Tracheal epithelial cell (primary cell): ENCODE data around the gene COL16A1. TPM values are rescaled to one million over a fixed set of nuclear protein-coding genes. Genes with fewer than 3 reads are reported as not detected.

Experiments
- total RNA-seq: library from RNA; depleted of rRNA; stranded (reverse); fragments of >200 nt; gene quantifications from 2 replicates; pipeline ENCODE4 v1.2.1, GENCODE V29; 2014

The COL16A1 gene
- 130 and 134 TPM in 2 replicates for total RNA-seq

DNA sequence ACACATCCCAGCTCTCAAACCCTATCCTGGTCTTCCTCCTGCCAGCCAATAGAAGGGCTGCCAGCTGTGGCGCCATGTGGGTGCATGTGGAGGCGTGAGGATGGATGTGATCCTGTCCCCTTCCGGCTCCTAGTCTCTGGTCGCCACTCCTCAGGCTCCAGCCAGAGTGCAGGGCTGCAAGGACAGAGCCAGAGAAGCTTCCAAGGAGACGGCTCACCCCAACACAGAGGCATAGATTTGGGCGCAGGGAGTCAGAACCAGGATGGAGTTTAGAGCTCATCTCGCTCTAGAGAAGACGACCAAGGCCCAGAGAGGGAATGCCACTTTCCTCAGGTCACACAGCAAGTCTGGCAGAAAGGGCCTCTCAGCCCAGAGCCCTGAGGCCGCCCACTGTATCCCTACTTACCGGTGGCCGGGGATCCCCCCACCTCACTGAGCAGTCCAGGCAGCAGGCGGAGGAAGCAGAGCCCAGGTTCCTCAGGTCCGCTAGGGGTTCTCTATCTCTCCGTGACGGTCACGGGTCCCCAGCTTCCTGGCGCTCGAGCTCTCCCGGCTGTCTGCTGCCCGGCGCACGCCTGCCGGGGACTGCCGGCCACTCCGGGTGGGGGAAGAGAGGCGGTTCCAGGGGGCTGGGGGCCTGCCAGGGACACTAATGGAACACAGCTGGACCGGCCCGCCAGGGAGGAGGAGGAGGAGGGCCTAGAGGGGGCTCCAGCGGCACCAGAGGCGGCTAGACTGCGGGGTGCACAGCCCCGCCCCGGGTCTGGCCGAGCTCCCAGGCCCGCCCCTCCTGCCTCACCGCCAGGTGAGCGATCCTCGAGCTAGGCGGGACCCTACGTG lies at the start of gene COL16A1:
TSS of gene COL16A1 (minus strand) at position 587 of the 840 bp plus-strand sequence. CDS start 1,824 bp downstream, outside the sequence.

DNA sequence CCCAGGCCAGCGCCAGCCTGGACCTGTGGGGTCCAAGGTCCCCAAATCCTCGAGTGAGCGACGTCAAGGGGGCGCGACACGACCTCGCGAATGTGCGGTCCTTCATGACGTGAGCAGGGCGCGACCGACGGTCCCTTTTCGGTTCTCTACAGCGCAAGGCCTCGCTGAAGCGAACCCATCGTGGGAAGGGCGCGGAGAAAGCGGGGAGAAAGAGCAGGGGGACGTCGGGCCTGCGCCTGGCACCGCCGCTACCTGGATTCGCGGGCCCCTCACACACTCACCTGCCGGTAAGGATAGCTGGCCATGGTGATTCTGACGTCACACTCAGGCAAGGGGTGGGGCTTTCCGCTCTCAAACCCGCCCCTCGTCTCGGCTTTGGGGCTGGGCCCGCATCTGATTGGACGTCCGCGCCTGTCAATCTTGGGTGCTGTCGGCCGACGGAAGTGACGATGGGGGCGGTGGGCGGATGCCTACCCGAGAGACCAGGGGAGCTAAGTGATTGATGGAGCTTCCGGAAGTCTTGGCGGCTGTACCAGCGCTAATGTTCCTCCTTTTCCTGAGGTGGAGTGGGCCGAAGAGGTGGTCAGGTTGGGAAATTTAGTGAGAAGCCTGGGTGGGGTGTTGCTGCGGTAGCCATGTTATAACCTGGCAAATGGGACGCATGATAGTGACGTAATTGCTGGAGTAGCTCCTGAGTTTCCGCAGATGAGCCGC lies 59.1 kb downstream of the COL16A1 start, which contains the start of gene PEF1:
TSS of gene PEF1 (minus strand) at position 317 of the 714 bp plus-strand sequence. CDS start at position 305, 12 bp downstream.

DNA sequence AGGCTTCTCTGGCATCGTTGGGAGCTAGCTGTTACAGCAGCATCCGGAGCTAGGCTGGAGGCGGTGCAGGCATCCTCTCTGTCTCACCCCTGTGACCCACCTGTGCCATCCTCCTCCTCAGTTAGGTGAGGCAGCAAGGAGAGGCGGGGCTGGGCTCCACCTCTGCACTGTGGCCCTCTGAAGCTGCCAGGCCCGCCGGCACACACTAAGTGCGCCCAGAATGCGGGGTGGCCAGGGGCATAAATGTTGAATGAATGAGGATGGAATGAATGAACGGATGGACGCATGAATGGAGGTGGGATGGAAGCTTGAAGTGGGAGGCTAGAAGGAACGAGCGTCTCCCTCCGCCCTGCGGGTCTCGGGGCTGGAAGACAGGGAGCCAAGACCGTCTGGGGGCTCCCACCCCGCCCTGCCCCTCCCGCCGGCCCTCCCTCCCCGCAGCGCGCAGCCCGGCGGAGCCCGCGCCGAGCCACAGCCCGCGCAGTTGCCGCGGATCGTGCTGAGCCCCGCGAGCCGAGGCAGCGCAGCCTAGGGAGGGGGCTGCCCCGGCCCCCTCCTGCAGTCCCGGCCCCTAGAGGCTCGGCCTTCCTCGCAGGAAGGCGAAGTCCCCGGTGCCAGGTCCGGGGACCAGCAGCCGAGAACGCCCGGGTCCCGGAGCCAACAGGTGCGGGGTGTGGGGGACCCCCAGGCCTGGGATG lies 86.5 kb downstream of the COL16A1 start, which contains the start of gene HCRTR1:
TSS of gene HCRTR1 (plus strand) at position 472 of the 698 bp plus-strand sequence. CDS start 1,504 bp downstream, outside the sequence.

Other genes starting within 250 kb of the COL16A1 start
- 179 and 186 TPM in 2 replicates for gene TINAGL1, start 127.5 kb downstream of the COL16A1 start, total RNA-seq
- gene HCRTR1, start 86.3 kb downstream of the COL16A1 start, total RNA-seq = under 0.01 TPM in 1 of 2 replicates, not detected in the other
- 106 and 109 TPM in 2 replicates for gene PEF1, start 59.1 kb downstream of the COL16A1 start, total RNA-seq
- 0.21 and 0.72 TPM in 2 replicates for gene ADGRB2, start 60.3 kb upstream of the COL16A1 start, total RNA-seq
- gene SPOCD1, start 112.0 kb upstream of the COL16A1 start, total RNA-seq = 1.5 and 15.2 TPM in 2 replicates
- 187 and 231 TPM in 2 replicates for gene PTP4A2, start 234.4 kb upstream of the COL16A1 start, total RNA-seq